Ishikawa (cell line): Measurements from ENCODE around the gene KCNG1.

Experiments
- CEBPB ChIP-seq: IDR thresholded peaks from 2 replicates; pipeline ENCODE4 v1.6.1; 2012
- CREB1 ChIP-seq: IDR thresholded peaks from 2 replicates; pipeline ENCODE4 v1.6.1; 2012; ENCODE audit warnings: low read depth
- EGR1 ChIP-seq: IDR thresholded peaks from 2 replicates; pipeline ENCODE4 v1.6.1; 2012
- EP300 ChIP-seq: IDR thresholded peaks from 2 replicates; pipeline ENCODE4 v1.6.1; 2012; ENCODE audit warnings: borderline replicate concordance
- FOXM1 ChIP-seq: IDR thresholded peaks from 2 replicates; pipeline ENCODE4 v1.6.1; 2012; ENCODE audit warnings: low read depth, borderline replicate concordance
- MAX ChIP-seq: IDR thresholded peaks from 2 replicates; pipeline ENCODE4 v1.6.1; 2012
- NFIC ChIP-seq: IDR thresholded peaks from 2 replicates; pipeline ENCODE4 v1.6.1; 2012
- RAD21 ChIP-seq: IDR thresholded peaks from 2 replicates; pipeline ENCODE4 v1.6.1; 2012; ENCODE audit warnings: low read depth
- TAF1 ChIP-seq: IDR thresholded peaks from 2 replicates; pipeline ENCODE4 v1.6.1; 2012; ENCODE audit warnings: low read depth, mild to moderate bottlenecking
- TCF12 ChIP-seq: IDR thresholded peaks from 2 replicates; pipeline ENCODE4 v1.6.1; 2012; ENCODE audit warnings: low read depth
- TEAD4 ChIP-seq: IDR thresholded peaks from 2 replicates; pipeline ENCODE4 v1.6.1; 2012
- YY1 ChIP-seq: IDR thresholded peaks from 2 replicates; pipeline ENCODE4 v1.6.1; 2012; ENCODE audit warnings: low read depth
- ZBTB7A ChIP-seq: IDR thresholded peaks from 2 replicates; pipeline ENCODE4 v1.6.1; 2012; ENCODE audit warnings: low read depth
- TF ChIP-seq, protein P1 (sequence below): IDR thresholded peaks from 2 replicates; pipeline ENCODE4 v1.6.1; 2012; ENCODE audit warnings: low read depth, mild to moderate bottlenecking
- TF ChIP-seq, protein P2 (sequence below): IDR thresholded peaks from 2 replicates; pipeline ENCODE4 v1.6.1; 2012

The KCNG1 gene

DNA sequence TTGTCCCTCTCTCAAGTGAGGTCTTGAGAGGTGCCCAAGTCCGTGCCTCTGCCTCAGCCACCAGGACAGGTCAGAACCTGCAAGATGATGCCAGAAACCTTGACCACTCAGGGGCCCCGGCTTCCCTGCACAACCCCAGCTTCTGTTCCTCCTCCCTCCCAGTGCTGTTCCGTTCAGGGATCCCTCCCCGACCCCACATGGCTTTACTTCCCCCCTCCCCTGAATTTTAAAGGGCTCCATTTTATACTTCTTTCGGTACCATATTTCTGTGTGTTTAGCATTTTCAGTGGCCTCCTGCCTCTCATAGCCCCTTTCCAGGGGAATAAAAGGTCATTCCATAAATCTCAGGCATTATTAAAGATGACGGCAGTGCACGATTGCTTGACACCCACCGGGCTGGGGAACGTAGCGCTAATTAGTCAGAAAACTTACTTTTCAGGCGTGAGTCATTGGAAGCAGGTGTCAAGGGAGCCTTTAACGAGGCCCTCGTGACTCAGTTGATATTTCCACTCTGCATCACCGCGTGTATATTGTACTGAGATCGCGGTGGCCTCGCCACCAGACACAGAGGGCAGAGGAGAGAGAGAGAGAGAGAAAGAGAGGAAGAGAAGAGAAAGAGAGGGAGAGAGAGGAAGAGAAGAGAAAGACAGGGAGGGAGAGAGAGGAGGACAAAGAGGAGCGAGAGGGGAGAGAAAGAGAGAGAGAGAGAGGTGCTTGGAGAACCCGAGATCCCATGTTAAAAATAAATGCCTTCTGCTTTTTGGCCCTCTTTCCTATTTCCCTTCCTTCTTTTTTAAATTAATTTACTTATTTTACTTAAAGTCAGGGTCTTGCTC is 21.3 kb downstream of the KCNG1 start:
- TF ChIP-seq, protein P1, sequence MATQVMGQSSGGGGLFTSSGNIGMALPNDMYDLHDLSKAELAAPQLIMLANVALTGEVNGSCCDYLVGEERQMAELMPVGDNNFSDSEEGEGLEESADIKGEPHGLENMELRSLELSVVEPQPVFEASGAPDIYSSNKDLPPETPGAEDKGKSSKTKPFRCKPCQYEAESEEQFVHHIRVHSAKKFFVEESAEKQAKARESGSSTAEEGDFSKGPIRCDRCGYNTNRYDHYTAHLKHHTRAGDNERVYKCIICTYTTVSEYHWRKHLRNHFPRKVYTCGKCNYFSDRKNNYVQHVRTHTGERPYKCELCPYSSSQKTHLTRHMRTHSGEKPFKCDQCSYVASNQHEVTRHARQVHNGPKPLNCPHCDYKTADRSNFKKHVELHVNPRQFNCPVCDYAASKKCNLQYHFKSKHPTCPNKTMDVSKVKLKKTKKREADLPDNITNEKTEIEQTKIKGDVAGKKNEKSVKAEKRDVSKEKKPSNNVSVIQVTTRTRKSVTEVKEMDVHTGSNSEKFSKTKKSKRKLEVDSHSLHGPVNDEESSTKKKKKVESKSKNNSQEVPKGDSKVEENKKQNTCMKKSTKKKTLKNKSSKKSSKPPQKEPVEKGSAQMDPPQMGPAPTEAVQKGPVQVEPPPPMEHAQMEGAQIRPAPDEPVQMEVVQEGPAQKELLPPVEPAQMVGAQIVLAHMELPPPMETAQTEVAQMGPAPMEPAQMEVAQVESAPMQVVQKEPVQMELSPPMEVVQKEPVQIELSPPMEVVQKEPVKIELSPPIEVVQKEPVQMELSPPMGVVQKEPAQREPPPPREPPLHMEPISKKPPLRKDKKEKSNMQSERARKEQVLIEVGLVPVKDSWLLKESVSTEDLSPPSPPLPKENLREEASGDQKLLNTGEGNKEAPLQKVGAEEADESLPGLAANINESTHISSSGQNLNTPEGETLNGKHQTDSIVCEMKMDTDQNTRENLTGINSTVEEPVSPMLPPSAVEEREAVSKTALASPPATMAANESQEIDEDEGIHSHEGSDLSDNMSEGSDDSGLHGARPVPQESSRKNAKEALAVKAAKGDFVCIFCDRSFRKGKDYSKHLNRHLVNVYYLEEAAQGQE, result no peak
- no peak for TF ChIP-seq CREB1
- TF ChIP-seq ZBTB7A, result no peak
- TF ChIP-seq EP300, result no peak
- TF ChIP-seq NFIC, result no peak
- TF ChIP-seq TCF12, result no peak
- no peak for TF ChIP-seq CEBPB
- TF ChIP-seq RAD21, result no peak
- TF ChIP-seq, protein P2, sequence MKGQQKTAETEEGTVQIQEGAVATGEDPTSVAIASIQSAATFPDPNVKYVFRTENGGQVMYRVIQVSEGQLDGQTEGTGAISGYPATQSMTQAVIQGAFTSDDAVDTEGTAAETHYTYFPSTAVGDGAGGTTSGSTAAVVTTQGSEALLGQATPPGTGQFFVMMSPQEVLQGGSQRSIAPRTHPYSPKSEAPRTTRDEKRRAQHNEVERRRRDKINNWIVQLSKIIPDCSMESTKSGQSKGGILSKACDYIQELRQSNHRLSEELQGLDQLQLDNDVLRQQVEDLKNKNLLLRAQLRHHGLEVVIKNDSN, result no peak
- no peak for TF ChIP-seq EGR1
- TF ChIP-seq MAX, result no peak
- TF ChIP-seq FOXM1, result no peak
- no peak for TF ChIP-seq YY1
- no peak for TF ChIP-seq TEAD4

GRCh38 chr20:50999355-50999754 is 23.6 kb downstream of the KCNG1 start:
- TF ChIP-seq TAF1 (no peak), FOXM1 (no peak), CREB1 (no peak), YY1 (no peak), EGR1 (no peak), TEAD4 (no peak), TCF12 (no peak), NFIC (no peak), RAD21 (no peak), CEBPB (no peak), EP300 (no peak), ZBTB7A (no peak), MAX (no peak)
- TF ChIP-seq, protein P1, result no peak
- TF ChIP-seq, protein P2, result no peak

GRCh38 chr20:50996901-50997865 is 25.7 kb downstream of the KCNG1 start:
- no peak for TF ChIP-seq EGR1
- TF ChIP-seq TAF1, result no peak
- no peak for TF ChIP-seq MAX
- no peak for TF ChIP-seq TCF12
- TF ChIP-seq YY1, result no peak
- TF ChIP-seq CEBPB, result no peak
- TF ChIP-seq TEAD4, result no peak
- no peak for TF ChIP-seq ZBTB7A
- TF ChIP-seq NFIC, result no peak
- TF ChIP-seq RAD21, result no peak
- TF ChIP-seq, protein P1, result no peak
- no peak for TF ChIP-seq CREB1
